PC-3 (cell line): Measurements from ENCODE around the gene SLC26A11. TPM values are rescaled to one million over a fixed set of nuclear protein-coding genes. Genes with fewer than 3 reads are reported as not detected.

ENCODE experiments used
- ATAC-seq: fragments of 200-7000 bp; cut with Tn5 transposase; 2 replicates; pipeline ENCODE4 v1.9.1; 2020; ENCODE audit warnings: mild to moderate bottlenecking, moderate library complexity
- BruUV-seq: library from RNA; stranded (reverse); fragments of 400-500 nt; replicated peaks from 2 replicates; lab custom pipeline; 2021; lab: Mats Ljungman, UMichigan
- CTCF ChIA-PET: fragments of 300-600 bp; sonication (Branson Sonifier 250); formaldehyde crosslinking; loops from one replicate; lab custom pipeline; 2022; ENCODE audit warnings: antibody characterized with exemption; lab: Charles Lee
- POLR2A ChIA-PET: fragments of 300-600 bp; sonication (Branson Sonifier 250); formaldehyde crosslinking; loops from one replicate; lab custom pipeline; 2022; ENCODE audit warnings: antibody characterized with exemption; ENCODE audit not compliant: unreplicated experiment; lab: Charles Lee
- DNase-seq: peaks from one replicate; pipeline ENCODE4 v3.0.0-alpha.2; 2015
- H2AFZ ChIP-seq: fragments of 300-600 bp; sonication (generic); 2 replicates; pipeline ENCODE4 v1.6.0; 2016; ENCODE audit warnings: antibody characterized with exemption, low read length
- H3F3A ChIP-seq: fragments of 300-600 bp; sonication (generic); one replicate; pipeline ENCODE4 v1.6.0; 2017; ENCODE audit warnings: antibody characterized with exemption, low read length, control low read depth, mild to moderate bottlenecking; ENCODE audit not compliant: unreplicated experiment
- H3K27ac ChIP-seq: fragments of 300-600 bp; sonication (generic); 2 replicates; pipeline ENCODE4 v1.5.1; 2016; ENCODE audit warnings: mild to moderate bottlenecking, low read length
- H3K27me3 ChIP-seq: fragments of 300-600 bp; sonication (generic); 2 replicates; pipeline ENCODE4 v1.6.1; 2016; ENCODE audit warnings: low read length, mixed read lengths
- H3K36me3 ChIP-seq: fragments of 300-600 bp; sonication (generic); 2 replicates; pipeline ENCODE4 v1.6.1; 2016; ENCODE audit warnings: low read depth, mixed run types, low read length, mixed read lengths
- H3K4me1 ChIP-seq: fragments of 300-600 bp; sonication (generic); 2 replicates; pipeline ENCODE4 v1.5.1; 2016; ENCODE audit warnings: low read length; ENCODE audit not compliant: insufficient read depth
- H3K4me2 ChIP-seq: fragments of 300-600 bp; sonication (generic); 2 replicates; pipeline ENCODE4 v1.6.0; 2016; ENCODE audit warnings: low read length
- H3K4me3 ChIP-seq: fragments of 300-600 bp; sonication (generic); 2 replicates; pipeline ENCODE4 v1.5.1; 2016; ENCODE audit warnings: mild to moderate bottlenecking, low read length, mixed read lengths
- H3K79me2 ChIP-seq: fragments of 300-600 bp; sonication (generic); 2 replicates; pipeline ENCODE4 v1.6.1; 2017; ENCODE audit warnings: low read length, mixed read lengths
- H3K9ac ChIP-seq: fragments of 300-600 bp; sonication (generic); 2 replicates; pipeline ENCODE4 v1.6.0; 2016; ENCODE audit warnings: mild to moderate bottlenecking, low read length
- H3K9me2 ChIP-seq: fragments of 300-600 bp; sonication (generic); replicated peaks from 2 replicates; pipeline ENCODE4 v1.6.1; 2016; ENCODE audit warnings: mixed run types, low read length, mixed read lengths
- H3K9me3 ChIP-seq: fragments of 300-600 bp; sonication (generic); 2 replicates; pipeline ENCODE4 v1.6.1; 2016; ENCODE audit warnings: low read length, mixed read lengths
- H4K20me1 ChIP-seq: fragments of 300-600 bp; sonication (generic); 2 replicates; pipeline ENCODE4 v1.6.1; 2016; ENCODE audit warnings: low read length, mixed read lengths
- EZH2 ChIP-seq: fragments of 300-600 bp; sonication (generic); IDR thresholded peaks from one replicate; pipeline ENCODE4 v1.6.1; 2017; ENCODE audit warnings: antibody characterized with exemption, mild to moderate bottlenecking, low read length; ENCODE audit not compliant: unreplicated experiment
- EZH2phosphoT487 ChIP-seq: fragments of 300-600 bp; sonication (generic); IDR thresholded peaks from 2 replicates; pipeline ENCODE4 v1.6.1; 2018; ENCODE audit warnings: mild to moderate bottlenecking, antibody characterized with exemption, low read length, borderline replicate concordance
- intact Hi-C: fragments of 100-400 bp; cut with micrococcal nuclease; formaldehyde crosslinking; loops from 2 replicates; pipeline ENCODE4 v1.9.0; 2023
- total RNA-seq: library from RNA; depleted of rRNA; stranded (reverse); fragments of >200 nt; gene quantifications from 2 replicates; pipeline ENCODE4 v1.2.3, GENCODE V29; 2014
- TF ChIP-seq, protein P1 (sequence below): fragments of 300-600 bp; sonication (generic); conservative IDR thresholded peaks from 2 replicates; pipeline ENCODE4 v1.5.1; 2017; ENCODE audit warnings: antibody characterized with exemption, low read depth, mild to moderate bottlenecking, low read length

The SLC26A11 gene
- total RNA-seq, 1 experiment from 2014 or later = 18.4 TPM

DNA sequence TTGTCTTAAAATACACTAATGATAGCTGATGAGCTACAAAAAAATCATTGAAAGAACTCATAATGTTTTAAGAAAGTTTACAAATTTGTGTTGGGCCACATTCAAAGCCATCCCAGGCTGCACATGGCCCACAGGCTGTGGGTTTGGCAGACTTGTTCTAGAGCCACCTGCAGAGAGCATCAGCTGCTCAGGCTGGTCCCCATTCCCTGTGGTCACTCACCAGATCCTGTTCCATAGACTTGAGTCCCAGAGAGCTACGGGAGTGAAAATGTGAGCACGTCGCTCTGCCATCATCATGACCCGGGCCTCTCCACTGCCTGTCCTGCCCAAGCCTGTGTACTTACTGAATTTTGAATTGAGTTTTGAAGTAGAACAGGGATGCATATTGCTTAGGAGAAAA lies 6.9 kb downstream of the SLC26A11 start:
- intact Hi-C loops = no loop called here
- H3K9ac ChIP-seq = no peak overlapping the region
- H3K4me2 ChIP-seq = no peak overlapping the region
- CTCF ChIA-PET = no interaction called here
- no peak for DNase-seq
- H3K9me3 ChIP-seq = peaks cover 8% of the 10 kb centered on the region; the same call in 1 of the 2 replicates
- no peaks in the 10 kb centered on the region for H3K4me1 ChIP-seq
- H3K27me3 ChIP-seq = no peaks in the 10 kb centered on the region
- H2AFZ ChIP-seq = no peak overlapping the region
- POLR2A ChIA-PET = no interaction called here
- no peaks in the 10 kb centered on the region for H3K9me2 ChIP-seq
- no peak overlapping the region for H3K27ac ChIP-seq
- no peaks in the 10 kb centered on the region for H4K20me1 ChIP-seq
- H3K79me2 ChIP-seq = no peaks in the 10 kb centered on the region
- no peak overlapping the region for H3K4me3 ChIP-seq
- no peak for ATAC-seq
- TF ChIP-seq EZH2 (no peak), EZH2phosphoT487 (no peak)
- TF ChIP-seq, protein P1, sequence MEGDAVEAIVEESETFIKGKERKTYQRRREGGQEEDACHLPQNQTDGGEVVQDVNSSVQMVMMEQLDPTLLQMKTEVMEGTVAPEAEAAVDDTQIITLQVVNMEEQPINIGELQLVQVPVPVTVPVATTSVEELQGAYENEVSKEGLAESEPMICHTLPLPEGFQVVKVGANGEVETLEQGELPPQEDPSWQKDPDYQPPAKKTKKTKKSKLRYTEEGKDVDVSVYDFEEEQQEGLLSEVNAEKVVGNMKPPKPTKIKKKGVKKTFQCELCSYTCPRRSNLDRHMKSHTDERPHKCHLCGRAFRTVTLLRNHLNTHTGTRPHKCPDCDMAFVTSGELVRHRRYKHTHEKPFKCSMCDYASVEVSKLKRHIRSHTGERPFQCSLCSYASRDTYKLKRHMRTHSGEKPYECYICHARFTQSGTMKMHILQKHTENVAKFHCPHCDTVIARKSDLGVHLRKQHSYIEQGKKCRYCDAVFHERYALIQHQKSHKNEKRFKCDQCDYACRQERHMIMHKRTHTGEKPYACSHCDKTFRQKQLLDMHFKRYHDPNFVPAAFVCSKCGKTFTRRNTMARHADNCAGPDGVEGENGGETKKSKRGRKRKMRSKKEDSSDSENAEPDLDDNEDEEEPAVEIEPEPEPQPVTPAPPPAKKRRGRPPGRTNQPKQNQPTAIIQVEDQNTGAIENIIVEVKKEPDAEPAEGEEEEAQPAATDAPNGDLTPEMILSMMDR = no peak
- H3K36me3 ChIP-seq = peaks cover 12% of the 10 kb centered on the region; the same call in 1 of the 2 replicates
- no TSS peak for BruUV-seq
- no peaks in the 10 kb centered on the region for H3F3A ChIP-seq

DNA sequence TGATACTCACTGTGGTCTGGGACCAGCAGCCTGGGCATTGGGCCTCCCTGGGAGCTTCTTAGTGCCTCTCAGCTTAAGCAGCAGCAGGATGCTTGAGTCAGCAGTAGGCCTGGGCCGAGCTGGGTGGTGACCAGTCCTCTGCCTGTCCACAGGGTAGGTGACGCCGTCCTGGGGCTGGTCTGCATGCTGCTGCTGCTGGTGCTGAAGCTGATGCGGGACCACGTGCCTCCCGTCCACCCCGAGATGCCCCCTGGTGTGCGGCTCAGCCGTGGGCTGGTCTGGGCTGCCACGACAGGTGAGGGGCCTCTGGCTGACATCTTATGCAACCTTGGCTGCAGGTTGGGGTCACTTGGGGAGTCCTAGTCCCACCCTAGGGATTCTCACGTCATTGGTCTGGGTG lies 7.4 kb downstream of the SLC26A11 start:
- Histone ChIP-seq H3K4me3 (no peak overlapping the region), H3K9me3 (peaks cover 13% of the 10 kb centered on the region), H3F3A (no peaks in the 10 kb centered on the region), H3K79me2 (no peaks in the 10 kb centered on the region), H3K4me2 (no peak overlapping the region), H4K20me1 (no peaks in the 10 kb centered on the region), H3K27ac (no peak overlapping the region), H3K4me1 (no peaks in the 10 kb centered on the region), H3K9me2 (no peaks in the 10 kb centered on the region), H3K9ac (no peak overlapping the region), H3K36me3 (peaks cover 17% of the 10 kb centered on the region), H3K27me3 (no peaks in the 10 kb centered on the region), H2AFZ (no peak overlapping the region)
- ChIA-PET CTCF (no interaction called here), POLR2A (no interaction called here)
- ATAC-seq (no peak), DNase-seq (no peak)
- no TSS peak for BruUV-seq
- intact Hi-C loops = no loop called here
- TF ChIP-seq EZH2 (no peak), EZH2phosphoT487 (no peak)
- TF ChIP-seq, protein P1 = no peak

DNA sequence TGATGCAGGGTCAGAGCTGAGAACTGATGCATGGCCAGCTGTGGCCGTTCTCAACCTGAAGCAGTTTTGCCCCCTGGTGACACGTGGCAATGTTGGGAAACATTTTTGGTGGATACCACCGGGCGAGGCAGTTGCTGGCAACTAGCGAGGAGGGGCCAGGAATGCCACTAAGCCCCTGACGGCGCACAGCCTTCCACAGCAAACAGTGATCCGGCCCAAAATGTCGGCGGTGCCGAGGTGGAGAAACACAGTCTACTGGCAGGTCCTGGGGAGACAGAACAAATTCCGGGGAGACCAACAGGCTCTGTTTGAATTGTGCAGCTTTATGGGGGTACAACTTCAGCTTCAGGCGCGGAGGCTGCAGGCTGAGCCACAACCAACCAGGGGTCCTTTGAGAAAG lies 8.2 kb downstream of the SLC26A11 start:
- DNase-seq = no peak
- no TSS peak for BruUV-seq
- Histone ChIP-seq H3K9me3 (peaks cover 19% of the 10 kb centered on the region), H3K27ac (no peak overlapping the region), H3K36me3 (peaks cover 24% of the 10 kb centered on the region), H3K4me1 (no peaks in the 10 kb centered on the region), H3K4me3 (no peak overlapping the region), H2AFZ (no peak overlapping the region), H3K4me2 (no peak overlapping the region), H3F3A (no peaks in the 10 kb centered on the region), H3K27me3 (no peaks in the 10 kb centered on the region), H3K9me2 (no peaks in the 10 kb centered on the region), H3K9ac (no peak overlapping the region), H3K79me2 (no peaks in the 10 kb centered on the region), H4K20me1 (no peaks in the 10 kb centered on the region)
- CTCF ChIA-PET = no interaction called here
- ATAC-seq = no peak
- POLR2A ChIA-PET = no interaction called here
- TF ChIP-seq, protein P1 = no peak
- TF ChIP-seq EZH2 (no peak), EZH2phosphoT487 (no peak)
- intact Hi-C loops = no loop called here
